SKM-1 (cell line): ENCODE data around the gene OR4D6.
"Not testable (repeated sequence)": the region's sequence is repeated elsewhere in the genome, so short reads cannot be mapped to it uniquely, and the experiment has no call there.

Experiments used
- DNase-seq: peaks from one replicate; lab custom pipeline; 2025; ENCODE audit not compliant: unreplicated experiment; lab: John Stamatoyannopoulos, UW

OR4D6 gene

DNA sequence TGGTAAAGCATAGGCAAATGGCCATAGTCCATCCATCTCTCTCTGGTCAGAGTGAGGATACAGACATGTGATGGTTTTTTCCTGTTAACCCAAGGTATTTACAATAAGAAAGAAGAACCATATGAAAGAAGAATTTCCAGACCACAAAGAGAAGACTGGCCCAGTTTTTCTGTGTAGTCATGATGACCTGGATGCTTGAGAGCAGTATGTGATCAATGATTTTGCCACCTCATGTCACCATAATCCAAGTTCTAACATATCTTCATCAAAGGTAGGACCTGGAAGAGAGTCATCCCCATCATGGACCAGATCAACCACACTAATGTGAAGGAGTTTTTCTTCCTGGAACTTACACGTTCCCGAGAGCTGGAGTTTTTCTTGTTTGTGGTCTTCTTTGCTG lies at the start of gene OR4D6:
TSS of gene OR4D6 (plus strand) at position 301 of the 400 bp plus-strand sequence. CDS start at position 301, 0 bp downstream.
- no peak for DNase-seq

DNA sequence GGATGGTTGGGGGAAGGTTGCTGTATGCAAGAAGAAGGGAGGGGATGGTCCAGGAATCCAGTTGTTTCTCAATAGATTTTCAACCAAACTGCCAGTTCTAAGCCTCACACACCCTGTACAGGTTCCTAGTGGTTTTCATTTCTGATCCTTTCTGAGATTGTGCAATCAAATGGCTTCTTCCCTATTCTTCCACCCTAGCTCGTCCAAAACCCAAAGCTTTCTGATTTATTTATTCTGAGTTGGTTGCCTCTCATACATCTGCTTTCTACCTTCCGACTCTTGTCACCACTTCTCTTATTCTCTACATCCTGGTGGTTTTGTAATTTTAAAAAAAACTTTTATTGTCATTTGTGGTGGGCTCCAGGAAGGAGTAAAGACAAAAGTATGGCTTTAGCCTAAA lies 43.1 kb upstream of the OR4D6 start:
- peak; percentile 46 for DNase-seq

- no peak for DNase-seq
Measured at GRCh38 chr11:59415111-59415510, 41.6 kb upstream of the OR4D6 start.

DNA sequence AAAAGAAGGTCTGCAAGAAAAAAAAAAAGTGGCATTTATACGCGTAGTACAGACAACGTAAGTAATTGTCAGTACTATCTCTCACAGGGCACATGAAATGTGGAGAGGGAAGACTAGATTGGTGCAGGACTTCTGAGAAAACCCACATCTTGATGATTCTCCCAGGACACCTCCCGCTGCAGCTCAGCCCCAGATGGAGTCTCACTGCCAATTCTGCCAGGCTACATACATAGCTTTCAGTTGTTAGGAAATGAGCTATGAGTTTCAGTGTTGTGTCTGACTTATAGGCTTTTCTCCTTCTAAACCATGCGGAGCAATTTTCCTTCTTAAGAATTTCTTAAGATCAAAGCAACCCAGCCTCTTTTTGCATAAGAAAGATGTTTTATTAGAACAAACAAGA lies 40.1 kb upstream of the OR4D6 start:
- DNase-seq = no peak

- no peak for DNase-seq
Measured at GRCh38 chr11:59417023-59417422, 39.7 kb upstream of the OR4D6 start.

DNA sequence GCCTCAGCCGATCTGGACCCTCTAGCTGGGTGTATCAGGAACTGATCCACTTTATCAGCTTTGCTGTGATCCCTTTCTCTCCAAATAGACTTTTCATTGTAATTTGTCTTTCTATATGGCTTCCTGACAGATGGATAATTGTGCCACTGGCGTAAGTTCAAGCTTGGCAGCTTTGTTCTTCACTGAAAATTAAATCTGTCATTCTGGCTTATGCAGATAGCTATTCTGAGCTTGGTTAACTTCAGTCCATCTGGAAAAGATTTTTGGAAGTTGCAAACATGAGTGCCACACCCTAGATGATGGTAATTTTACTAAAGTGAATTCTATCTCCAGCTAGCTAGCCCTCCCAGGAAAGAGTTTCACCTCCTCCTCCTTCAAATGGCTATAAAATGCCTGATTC lies 38.6 kb upstream of the OR4D6 start:
- no peak for DNase-seq

GRCh38 chr11:59423835-59424234 lies 32.9 kb upstream of the OR4D6 start:
- DNase-seq = no peak

- no peak for DNase-seq
Measured at GRCh38 chr11:59425131-59425530, 31.6 kb upstream of the OR4D6 start.

DNA sequence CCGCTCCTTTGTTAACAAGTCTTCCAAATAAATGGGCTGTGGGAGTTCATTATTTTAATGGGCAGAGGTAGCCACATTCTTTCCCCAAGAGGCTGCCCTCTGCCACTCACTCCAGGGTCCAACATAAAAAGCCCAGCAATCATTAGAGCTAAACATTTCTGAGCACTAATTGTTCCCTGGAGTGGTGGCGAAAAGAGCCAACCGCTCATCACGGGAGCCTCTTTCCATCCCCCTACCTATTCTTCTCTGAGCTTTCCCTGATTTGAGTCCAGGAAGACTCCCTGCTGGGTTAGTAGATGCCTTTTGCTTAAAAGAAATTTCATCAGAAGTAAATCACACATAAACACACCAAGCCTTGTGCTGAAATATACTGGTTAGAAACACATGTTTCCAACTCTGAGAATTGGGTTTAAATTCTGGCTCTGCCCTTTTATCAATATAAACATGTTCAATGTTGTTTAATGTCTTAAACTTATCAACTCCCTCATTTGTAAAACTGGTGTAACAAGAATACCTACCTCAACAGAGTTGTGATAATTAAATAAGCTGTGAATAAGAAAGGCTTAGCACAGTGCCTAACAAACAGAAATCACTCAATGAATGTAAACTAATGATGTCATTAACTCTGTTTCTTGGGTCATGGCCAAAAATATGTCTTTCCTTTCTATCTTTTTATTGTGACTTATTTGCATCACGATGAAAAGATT lies 30.2 kb upstream of the OR4D6 start, which contains the start of gene OR5A2:
TSS of gene OR5A2 (minus strand) at position 53 of the 707 bp plus-strand sequence. CDS start 3,460 bp downstream, outside the sequence.
- no peak for DNase-seq

GRCh38 chr11:59427068-59427382 lies 29.7 kb upstream of the OR4D6 start:
- no peak for DNase-seq

- DNase-seq = peak; percentile 33
Measured at GRCh38 chr11:59429924-59430516, 26.7 kb upstream of the OR4D6 start.

DNA sequence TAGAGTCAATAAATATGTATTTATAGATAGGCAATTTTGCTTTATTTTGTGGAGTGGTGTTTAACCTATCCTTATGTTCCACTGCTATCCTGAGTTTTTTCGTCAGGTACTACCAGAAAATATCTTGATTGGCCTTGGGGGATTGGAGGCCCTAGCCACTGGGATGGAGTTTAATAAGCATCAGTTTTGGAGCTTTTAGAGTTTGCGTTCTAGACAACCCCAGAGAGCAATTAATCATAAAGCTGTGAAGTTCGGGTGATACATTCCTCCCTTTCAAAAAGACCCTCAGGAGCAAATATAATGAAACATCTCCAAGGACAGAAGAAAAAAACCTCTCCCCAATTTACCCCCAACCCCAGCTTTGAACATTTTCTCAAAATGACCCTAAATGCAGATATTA lies 20.6 kb upstream of the OR4D6 start, which contains the start of gene OR5A1:
TSS of gene OR5A1 (plus strand) at position 301 of the 400 bp plus-strand sequence. CDS start 6,700 bp downstream, outside the sequence.
- DNase-seq = no peak

DNA sequence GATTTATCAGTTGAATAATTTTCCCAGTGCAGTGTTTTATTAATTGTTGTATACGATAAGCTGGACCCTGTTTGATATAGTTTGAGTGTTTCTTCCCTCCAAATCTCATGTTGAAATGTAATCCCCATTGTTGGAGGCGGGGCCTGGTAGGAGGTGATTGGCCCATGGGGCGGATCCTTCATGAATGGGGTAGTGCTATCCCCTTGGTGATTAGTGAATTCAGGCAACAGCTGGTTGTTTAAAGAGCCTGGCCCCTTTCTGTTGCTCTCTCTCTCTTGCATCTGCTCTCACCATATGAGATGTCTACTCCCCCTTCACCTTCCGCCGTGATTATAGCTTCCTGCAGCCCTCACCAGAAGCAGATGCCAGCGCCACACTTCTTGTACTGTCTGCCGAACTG lies 19.0 kb upstream of the OR4D6 start:
- no peak for DNase-seq

- not testable (repeated sequence) for DNase-seq
Measured at GRCh38 chr11:59445624-59446023, 11.1 kb upstream of the OR4D6 start.

DNA sequence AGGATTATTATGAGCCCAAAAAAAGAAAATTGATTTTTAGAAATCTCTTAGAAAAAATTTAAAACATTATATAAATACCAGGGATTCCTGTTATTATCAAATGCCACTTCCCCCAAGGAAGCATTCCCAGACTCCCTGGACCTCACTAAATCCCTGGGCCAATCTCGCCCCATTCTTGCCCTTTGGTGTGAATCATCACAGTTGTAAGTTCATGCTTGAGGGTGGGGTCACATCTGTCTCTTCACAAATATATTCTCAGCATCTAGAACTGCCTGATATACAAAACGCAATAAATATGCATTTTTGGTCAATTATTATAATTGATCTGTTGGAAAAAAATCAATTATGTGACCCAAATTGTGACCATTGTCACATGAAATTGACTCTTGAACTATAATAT lies 8.3 kb upstream of the OR4D6 start:
- no peak for DNase-seq

DNA sequence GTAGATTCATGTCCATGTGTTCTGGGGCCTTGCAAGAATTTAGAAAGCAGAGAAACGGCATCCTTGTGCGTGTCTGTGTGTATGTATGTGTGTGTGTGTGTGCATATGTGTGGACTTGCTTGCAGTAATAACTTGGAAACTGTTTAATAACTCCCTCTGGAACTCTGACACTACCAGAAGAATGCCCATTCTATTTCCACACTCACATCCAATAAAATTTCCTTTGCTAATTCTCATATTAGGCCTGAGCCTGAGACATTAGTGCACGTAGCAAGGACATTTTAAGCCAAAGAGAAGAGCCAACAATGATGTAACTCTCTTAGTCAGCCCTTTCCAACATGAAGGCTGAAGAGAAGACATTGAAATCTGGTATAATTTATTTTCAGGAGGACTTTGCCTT lies 3.2 kb downstream of the OR4D6 start:
- no peak for DNase-seq

DNA sequence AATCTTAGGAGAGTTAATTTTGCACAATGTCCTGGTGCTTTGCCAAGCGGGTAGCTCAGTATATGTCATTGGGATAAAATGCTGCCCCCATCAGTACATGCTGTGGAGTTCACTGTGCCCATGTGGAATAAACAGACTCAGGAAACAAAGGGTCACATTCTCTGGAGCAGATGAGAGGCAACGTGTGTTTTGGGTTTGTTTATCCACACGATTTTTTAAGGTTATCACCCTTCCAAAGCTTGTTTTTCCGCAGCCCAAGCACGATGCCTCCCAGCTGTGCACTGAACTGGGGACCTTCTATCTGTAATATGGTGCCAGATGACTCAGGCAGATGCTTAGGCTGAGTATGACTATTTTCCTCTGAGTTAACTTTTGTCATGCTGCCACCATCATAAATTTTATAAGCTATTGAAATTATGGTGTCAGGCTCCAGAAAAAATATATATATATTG lies 6.5 kb downstream of the OR4D6 start:
- DNase-seq = no peak

DNA sequence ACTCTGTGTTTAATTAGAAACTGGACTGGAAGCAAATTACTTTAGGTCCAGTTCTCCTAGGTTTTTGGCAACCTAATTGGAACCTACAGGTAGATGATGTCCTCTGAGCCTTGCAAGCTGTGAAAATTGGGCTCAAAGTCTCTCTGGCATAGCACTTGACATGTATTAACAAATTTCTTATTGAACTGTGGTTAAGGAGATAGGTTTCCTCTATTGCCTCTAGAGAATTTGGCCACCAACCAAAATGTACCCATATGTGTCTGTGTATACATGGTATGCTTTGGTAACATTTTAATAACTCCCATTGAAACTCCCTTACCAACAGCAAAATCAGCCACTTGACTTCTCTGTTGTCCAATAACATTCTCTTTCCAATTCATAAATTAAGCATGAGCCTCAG lies 16.3 kb downstream of the OR4D6 start, which contains the start of gene OR4D10:
TSS of gene OR4D10 (plus strand) at position 301 of the 400 bp plus-strand sequence. CDS start 4,115 bp downstream, outside the sequence.
- no peak for DNase-seq

- DNase-seq = no peak
Measured at GRCh38 chr11:59475176-59475575, 18.4 kb downstream of the OR4D6 start.

GRCh38 chr11:59479906-59480305 lies 23.1 kb downstream of the OR4D6 start:
- DNase-seq = no peak

DNA sequence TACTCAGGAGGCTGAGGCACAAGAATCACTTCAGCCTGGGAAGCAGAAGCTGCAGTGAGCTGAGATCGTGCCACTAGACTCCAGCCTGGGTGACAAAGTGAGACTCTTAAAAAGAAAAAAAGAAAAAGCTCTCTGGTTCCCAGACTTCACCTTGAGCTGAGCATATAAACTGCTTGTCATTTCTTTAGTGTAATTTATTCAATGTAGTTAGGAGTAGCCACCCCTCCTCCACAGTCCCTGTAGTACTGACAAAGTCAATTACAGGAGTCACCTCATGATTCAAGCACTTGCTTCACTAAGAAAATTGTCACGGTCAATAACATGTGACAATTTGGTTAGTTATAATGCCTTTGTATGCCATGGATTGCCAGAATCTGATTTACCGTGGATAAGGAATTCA lies 23.6 kb downstream of the OR4D6 start:
- DNase-seq = no peak

- DNase-seq = no peak
Measured at GRCh38 chr11:59501931-59502330, 45.2 kb downstream of the OR4D6 start.
